GM12878 (cell line): Measurements from ENCODE around the gene RPL7L1. TPM values are rescaled to one million over a fixed set of nuclear protein-coding genes. Genes with fewer than 3 reads are reported as not detected.

ENCODE experiments used
- ATAC-seq: fragments of 200-7000 bp; cut with Tn5 transposase; 3 replicates; pipeline ENCODE4 v1.9.1; 2020; ENCODE audit warnings: mild to moderate bottlenecking, moderate library complexity
- BruUV-seq: library from RNA; stranded (reverse); fragments of 400-500 nt; replicated peaks from 2 replicates; lab custom pipeline; 2021; lab: Mats Ljungman, UMichigan
- CTCF ChIA-PET: fragments of 300-600 bp; sonication (Branson Sonifier 250); formaldehyde crosslinking; extraction: SDS; loops from one replicate; lab custom pipeline; 2021; ENCODE audit warnings: inconsistent platforms; lab: Yijun Ruan, JAX
- POLR2A ChIA-PET: fragments of 350-600 bp; formaldehyde crosslinking; extraction: SDS; loops from one replicate; lab custom pipeline; 2021; ENCODE audit warnings: inconsistent platforms; lab: Charles Lee
- RAD21 ChIA-PET: fragments of 300-600 bp; sonication (Branson Sonifier 250); formaldehyde crosslinking; loops from one replicate; lab custom pipeline; 2023; ENCODE audit warnings: antibody characterized with exemption; ENCODE audit not compliant: unreplicated experiment; lab: Charles Lee
- SMC1A ChIA-PET: fragments of 300-600 bp; sonication (Branson Sonifier 250); formaldehyde crosslinking; loops from one replicate; lab custom pipeline; 2023; ENCODE audit not compliant: unreplicated experiment, uncharacterized antibody; lab: Charles Lee
- DNase-seq: peaks from one replicate; pipeline ENCODE4 v3.0.0-alpha.2; 2011; ENCODE audit warnings: low read depth, low spot score
- FAIRE-seq: peaks from 3 replicates; lab custom pipeline; 2011; peaks lifted over from hg19 to GRCh38; lab: Jason Lieb, UNC
- H2AFZ ChIP-seq: 2 replicates; pipeline ENCODE4 v1.6.0; 2011; ENCODE audit warnings: low read depth, low read length, control low read depth; ENCODE audit not compliant: control insufficient read depth
- H3K27ac ChIP-seq: 2 replicates; pipeline ENCODE4 v1.5.1; 2011; ENCODE audit warnings: control low read depth; ENCODE audit not compliant: control insufficient read depth, insufficient read depth
- H3K27me3 ChIP-seq, 2 experiments: replicated peaks in 1 of 2; 2 replicates each; pipeline versions ENCODE4 v1.6.0 to v1.6.1; 2011; ENCODE audit warnings: low read length in 1 of 2; ENCODE audit not compliant: control insufficient read depth in 2 of 2, insufficient read depth in 2 of 2
- H3K36me3 ChIP-seq, 2 experiments: 2 replicates each; pipeline ENCODE4 v1.5.1; 2011; ENCODE audit warnings: low read length in 1 of 2; ENCODE audit not compliant: control insufficient read depth in 2 of 2, insufficient read depth in 2 of 2
- H3K4me1 ChIP-seq: 2 replicates; pipeline ENCODE4 v1.6.1; 2011; ENCODE audit warnings: mild to moderate bottlenecking, low read length, moderate library complexity, mixed read lengths; ENCODE audit not compliant: control insufficient read depth, insufficient read depth
- H3K4me2 ChIP-seq: 2 replicates; pipeline ENCODE4 v1.6.0; 2011; ENCODE audit warnings: control low read depth; ENCODE audit not compliant: control insufficient read depth, insufficient read depth
- H3K4me3 ChIP-seq: fragments of 200-600 bp; sonication (generic); 2 replicates; pipeline ENCODE4 v1.5.1; 2016
- H3K79me2 ChIP-seq: 2 replicates; pipeline ENCODE4 v1.6.0; 2011; ENCODE audit warnings: low read length; ENCODE audit not compliant: control insufficient read depth, insufficient read depth
- H3K9ac ChIP-seq: 2 replicates; pipeline ENCODE4 v1.8.0; 2011; ENCODE audit warnings: low read length, control low read depth, mixed read lengths; ENCODE audit not compliant: control insufficient read depth, insufficient read depth
- H3K9me3 ChIP-seq: replicated peaks from 3 replicates; pipeline ENCODE4 v1.5.1; 2011; ENCODE audit warnings: mild to moderate bottlenecking, low read length; ENCODE audit not compliant: control insufficient read depth, insufficient read depth
- H4K20me1 ChIP-seq: 2 replicates; pipeline ENCODE4 v1.6.0; 2011; ENCODE audit not compliant: control insufficient read depth, insufficient read depth
- ASH2L ChIP-seq: fragments of 300-600, 200-600 bp; sonication (generic); IDR thresholded peaks from 2 replicates; pipeline ENCODE4 v1.6.1; 2017; ENCODE audit warnings: low read depth, mild to moderate bottlenecking, borderline replicate concordance
- ETV6 ChIP-seq, 2 experiments: fragments of 450-650 bp in 1 of 2; IDR thresholded peaks in 1 of 2; conservative IDR thresholded peaks in 1 of 2; 2 replicates each; pipeline ENCODE4 v1.6.1; 2014; ENCODE audit warnings: antibody characterized with exemption in 1 of 2, borderline replicate concordance in 1 of 2, low read depth in 1 of 2, mild to moderate bottlenecking in 1 of 2, moderate library complexity in 1 of 2
- FOXK2 ChIP-seq: fragments of 450-650 bp; IDR thresholded peaks from 2 replicates; pipeline ENCODE4 v1.6.1; 2017; ENCODE audit warnings: mild to moderate bottlenecking, moderate library complexity
- MYB ChIP-seq: fragments of 150-350 bp; IDR thresholded peaks from 2 replicates; pipeline ENCODE4 v1.6.1; 2014; ENCODE audit warnings: mild to moderate bottlenecking, low read depth, low read length, borderline replicate concordance
- NBN ChIP-seq: fragments of 450-650 bp; IDR thresholded peaks from 2 replicates; pipeline ENCODE4 v1.6.1; 2016
- PML ChIP-seq: IDR thresholded peaks from 2 replicates; pipeline ENCODE4 v1.6.1; 2012; ENCODE audit warnings: low read length, inconsistent platforms
- SPI1 ChIP-seq: IDR thresholded peaks from 2 replicates; pipeline ENCODE4 v1.6.1; 2011; ENCODE audit warnings: low read depth, mild to moderate bottlenecking, low read length, moderate library complexity, borderline replicate concordance; ENCODE audit not compliant: insufficient read depth
- SUPT20H ChIP-seq: IDR thresholded peaks from 2 replicates; pipeline ENCODE4 v1.6.1; 2011; ENCODE audit warnings: low read depth, mild to moderate bottlenecking, low read length, moderate library complexity, borderline replicate concordance; ENCODE audit not compliant: control insufficient read depth
- TAF1 ChIP-seq: IDR thresholded peaks from 2 replicates; pipeline ENCODE4 v1.6.1; 2011; ENCODE audit warnings: mild to moderate bottlenecking, low read depth, low read length, borderline replicate concordance
- WGBS: methylation state at CpG from one replicate; pipeline ENCODE4 v1.1.6; 2016; ENCODE audit warnings: low lambda C conversion rate; ENCODE audit not compliant: insufficient replicate concordance, insufficient coverage; ENCODE audit errors: missing lambda C conversion rate; 5-methylcytosine and 5-hydroxymethylcytosine counted together
- in situ Hi-C: fragments of 300-500 bp; cut with MboI; formaldehyde crosslinking; loops from 9 replicates; pipeline ENCODE4 v1.14.3; 2018; ENCODE audit warnings: mixed read lengths
- intact Hi-C: fragments of 100-400 bp; cut with micrococcal nuclease; formaldehyde crosslinking; loops from one replicate; pipeline ENCODE4 v1.14.2; 2022; ENCODE audit not compliant: unreplicated experiment
- polyA plus RNA-seq, 11 experiments: library from polyadenylated mRNA; depleted of rRNA in 4 of 11; unstranded in 6 of 11; stranded (reverse) in 5 of 11; fragments of >200 nt; fragmentation: Nextera tagmentation in 4 of 11; fragmentation: Illumina TruSeq in 1 of 11; extraction: Ambion mirVana in 4 of 11; extraction: Trizol in 1 of 11; gene quantifications; 1 replicate in 1 of 11; 2 replicates in 10 of 11; pipeline versions ENCODE4 v1.2.1 to v1.2.3, GENCODE V29; 2011 to 2016; ENCODE audit warnings: inconsistent platforms in 2 of 11, missing spikeins in 2 of 11, low read depth in 1 of 11
- total RNA-seq, 4 experiments: library from RNA; depleted of rRNA in 3 of 4; stranded (reverse); fragments of >200 nt in 3 of 4; fragmentation: Illumina TruSeq in 1 of 4; extraction: Trizol in 1 of 4; gene quantifications; 2 replicates each; pipeline versions ENCODE4 v1.2.1 to v1.2.3, GENCODE V29; 2013 to 2021
- TF ChIP-seq, protein P1 (sequence below): fragments of 450-650 bp; IDR thresholded peaks from 2 replicates; pipeline ENCODE4 v1.6.1; 2016; ENCODE audit warnings: mild to moderate bottlenecking, moderate library complexity, borderline replicate concordance
- TF ChIP-seq, protein P2 (sequence below): IDR thresholded peaks from 2 replicates; pipeline ENCODE4 v1.6.1; 2012; ENCODE audit warnings: low read depth, low read length, improper control_type of control experiment
- TF ChIP-seq, protein P3 (sequence below): fragments of 450-650 bp; IDR thresholded peaks from 2 replicates; pipeline ENCODE4 v1.6.1; 2018; ENCODE audit warnings: borderline replicate concordance, mild to moderate bottlenecking; ENCODE audit not compliant: partially characterized antibody

The RPL7L1 gene
- total and polyA plus RNA-seq, 10 of the 15 experiments (the other 5 are each of a cell fraction or from before 2014, with no cell fraction given), result 54.1 to 154 (median 104) TPM

DNA sequence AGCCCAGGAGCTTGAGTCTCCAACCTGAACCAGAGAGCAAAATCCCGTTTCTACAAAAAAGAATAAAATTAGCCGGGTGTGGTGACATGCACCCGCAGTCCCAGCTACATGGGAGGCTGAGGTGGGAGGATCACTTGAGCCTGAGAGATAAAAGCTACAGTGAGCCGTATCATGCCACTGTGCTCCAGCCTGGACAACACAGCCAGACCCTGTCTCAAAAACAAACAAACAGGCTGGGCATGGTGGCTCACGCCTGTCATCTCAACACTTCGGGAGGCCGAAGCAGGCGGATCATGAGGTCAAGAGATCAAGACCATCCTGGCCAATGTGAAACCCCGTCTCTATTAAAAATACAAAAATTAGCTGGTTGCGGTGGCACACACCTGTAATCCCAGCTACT, 25.1 kb downstream of the RPL7L1 start:
- Histone ChIP-seq H4K20me1 (no peaks in the 10 kb centered on the region), H3K4me1 (no peaks in the 10 kb centered on the region), H3K4me3 (no peak overlapping the region), H3K9ac (no peak overlapping the region), H3K9me3 (no peaks in the 10 kb centered on the region), H3K36me3 (no peaks in the 10 kb centered on the region), H3K27me3 (no peaks in the 10 kb centered on the region), H3K27ac (no peak overlapping the region), H3K79me2 (no peaks in the 10 kb centered on the region), H3K4me2 (no peak overlapping the region), H2AFZ (no peak overlapping the region)
- no TSS peak for BruUV-seq
- ATAC-seq (no peak), FAIRE-seq (no peak), DNase-seq (no peak)
- SMC1A ChIA-PET, result interaction anchor here (0.6 to 1.5 kb wide), 4 partner anchors 30 to 494 kb away, joined by 3 to 5 read pairs (median 3); no protein-coding TSS in a partner anchor
- POLR2A ChIA-PET, result interaction anchor here (0.6 to 1.1 kb wide), 5 partner anchors 14 to 644 kb away, joined by 3 to 7 read pairs (median 5); partner anchors contain the start of gene CNPY3
- intact Hi-C loops, result loop anchor here (5.0 kb wide), 2 partner anchors 103 to 153 kb away; partner anchors contain the start of genes KLC4 and MRPL2
- RAD21 ChIA-PET, result interaction anchor here (0.9 to 1.7 kb wide), 2 partner anchors 60 to 239 kb away, joined by 3 read pairs; no protein-coding TSS in a partner anchor
- 74% methylated on average over 10 of the region's 10 CpGs for WGBS
- in situ Hi-C loops, result no loop called here
- CTCF ChIA-PET, result interaction anchor here (0.7 to 1.0 kb wide), 3 partner anchors 178 to 1135 kb away, joined by 3 to 6 read pairs (median 3); no protein-coding TSS in a partner anchor
- TF ChIP-seq, protein P1, sequence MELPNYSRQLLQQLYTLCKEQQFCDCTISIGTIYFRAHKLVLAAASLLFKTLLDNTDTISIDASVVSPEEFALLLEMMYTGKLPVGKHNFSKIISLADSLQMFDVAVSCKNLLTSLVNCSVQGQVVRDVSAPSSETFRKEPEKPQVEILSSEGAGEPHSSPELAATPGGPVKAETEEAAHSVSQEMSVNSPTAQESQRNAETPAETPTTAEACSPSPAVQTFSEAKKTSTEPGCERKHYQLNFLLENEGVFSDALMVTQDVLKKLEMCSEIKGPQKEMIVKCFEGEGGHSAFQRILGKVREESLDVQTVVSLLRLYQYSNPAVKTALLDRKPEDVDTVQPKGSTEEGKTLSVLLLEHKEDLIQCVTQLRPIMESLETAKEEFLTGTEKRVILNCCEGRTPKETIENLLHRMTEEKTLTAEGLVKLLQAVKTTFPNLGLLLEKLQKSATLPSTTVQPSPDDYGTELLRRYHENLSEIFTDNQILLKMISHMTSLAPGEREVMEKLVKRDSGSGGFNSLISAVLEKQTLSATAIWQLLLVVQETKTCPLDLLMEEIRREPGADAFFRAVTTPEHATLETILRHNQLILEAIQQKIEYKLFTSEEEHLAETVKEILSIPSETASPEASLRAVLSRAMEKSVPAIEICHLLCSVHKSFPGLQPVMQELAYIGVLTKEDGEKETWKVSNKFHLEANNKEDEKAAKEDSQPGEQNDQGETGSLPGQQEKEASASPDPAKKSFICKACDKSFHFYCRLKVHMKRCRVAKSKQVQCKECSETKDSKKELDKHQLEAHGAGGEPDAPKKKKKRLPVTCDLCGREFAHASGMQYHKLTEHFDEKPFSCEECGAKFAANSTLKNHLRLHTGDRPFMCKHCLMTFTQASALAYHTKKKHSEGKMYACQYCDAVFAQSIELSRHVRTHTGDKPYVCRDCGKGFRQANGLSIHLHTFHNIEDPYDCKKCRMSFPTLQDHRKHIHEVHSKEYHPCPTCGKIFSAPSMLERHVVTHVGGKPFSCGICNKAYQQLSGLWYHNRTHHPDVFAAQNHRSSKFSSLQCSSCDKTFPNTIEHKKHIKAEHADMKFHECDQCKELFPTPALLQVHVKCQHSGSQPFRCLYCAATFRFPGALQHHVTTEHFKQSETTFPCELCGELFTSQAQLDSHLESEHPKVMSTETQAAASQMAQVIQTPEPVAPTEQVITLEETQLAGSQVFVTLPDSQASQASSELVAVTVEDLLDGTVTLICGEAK, result no peak
- TF ChIP-seq SPI1, result no peak
- no peak for TF ChIP-seq ASH2L
- TF ChIP-seq TAF1, result no peak
- TF ChIP-seq SUPT20H, result no peak
- TF ChIP-seq, protein P2, sequence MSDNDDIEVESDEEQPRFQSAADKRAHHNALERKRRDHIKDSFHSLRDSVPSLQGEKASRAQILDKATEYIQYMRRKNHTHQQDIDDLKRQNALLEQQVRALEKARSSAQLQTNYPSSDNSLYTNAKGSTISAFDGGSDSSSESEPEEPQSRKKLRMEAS, result no peak
- TF ChIP-seq FOXK2, result no peak
- TF ChIP-seq PML, result no peak
- no peak for TF ChIP-seq ETV6 (conservative IDR thresholded peaks at IDR 0.05 in 1 of 2, IDR thresholded peaks at IDR 0.05 in 1 of 2; ENCODE audit: borderline replicate concordance in 1 of 2, low read depth in 1 of 2)
- no peak for TF ChIP-seq NBN
- no peak for TF ChIP-seq MYB
- TF ChIP-seq, protein P3, sequence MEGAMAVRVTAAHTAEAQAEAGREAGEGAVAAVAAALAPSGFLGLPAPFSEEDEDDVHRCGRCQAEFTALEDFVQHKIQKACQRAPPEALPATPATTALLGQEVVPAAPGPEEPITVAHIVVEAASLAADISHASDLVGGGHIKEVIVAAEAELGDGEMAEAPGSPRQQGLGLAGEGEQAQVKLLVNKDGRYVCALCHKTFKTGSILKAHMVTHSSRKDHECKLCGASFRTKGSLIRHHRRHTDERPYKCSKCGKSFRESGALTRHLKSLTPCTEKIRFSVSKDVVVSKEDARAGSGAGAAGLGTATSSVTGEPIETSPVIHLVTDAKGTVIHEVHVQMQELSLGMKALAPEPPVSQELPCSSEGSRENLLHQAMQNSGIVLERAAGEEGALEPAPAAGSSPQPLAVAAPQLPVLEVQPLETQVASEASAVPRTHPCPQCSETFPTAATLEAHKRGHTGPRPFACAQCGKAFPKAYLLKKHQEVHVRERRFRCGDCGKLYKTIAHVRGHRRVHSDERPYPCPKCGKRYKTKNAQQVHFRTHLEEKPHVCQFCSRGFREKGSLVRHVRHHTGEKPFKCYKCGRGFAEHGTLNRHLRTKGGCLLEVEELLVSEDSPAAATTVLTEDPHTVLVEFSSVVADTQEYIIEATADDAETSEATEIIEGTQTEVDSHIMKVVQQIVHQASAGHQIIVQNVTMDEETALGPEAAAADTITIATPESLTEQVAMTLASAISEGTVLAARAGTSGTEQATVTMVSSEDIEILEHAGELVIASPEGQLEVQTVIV, result no peak
